ENCODE measurements around the gene LIMS2.

The LIMS2 gene

DNA sequence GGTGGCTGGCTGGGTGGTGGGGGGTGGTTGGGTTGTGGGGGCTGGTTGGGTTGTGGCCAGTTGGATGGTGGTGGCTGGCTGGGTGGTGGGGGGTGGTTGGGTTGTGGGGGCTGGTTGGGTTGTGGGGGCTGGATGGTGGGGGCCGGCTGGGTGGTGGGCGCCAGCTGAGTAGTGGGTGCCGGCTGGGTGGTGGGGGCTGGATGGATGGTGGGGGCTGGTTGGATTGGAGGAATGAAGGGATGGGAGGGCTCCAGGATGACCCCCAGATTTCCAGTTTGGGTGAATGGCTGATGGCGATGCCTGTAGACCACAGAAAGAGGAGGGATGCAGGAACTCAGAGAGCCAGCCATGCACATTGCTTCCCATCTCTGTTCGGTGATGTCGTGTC, 56.1 kb downstream of the LIMS2 start:
- no peak for DNase-seq

DNA sequence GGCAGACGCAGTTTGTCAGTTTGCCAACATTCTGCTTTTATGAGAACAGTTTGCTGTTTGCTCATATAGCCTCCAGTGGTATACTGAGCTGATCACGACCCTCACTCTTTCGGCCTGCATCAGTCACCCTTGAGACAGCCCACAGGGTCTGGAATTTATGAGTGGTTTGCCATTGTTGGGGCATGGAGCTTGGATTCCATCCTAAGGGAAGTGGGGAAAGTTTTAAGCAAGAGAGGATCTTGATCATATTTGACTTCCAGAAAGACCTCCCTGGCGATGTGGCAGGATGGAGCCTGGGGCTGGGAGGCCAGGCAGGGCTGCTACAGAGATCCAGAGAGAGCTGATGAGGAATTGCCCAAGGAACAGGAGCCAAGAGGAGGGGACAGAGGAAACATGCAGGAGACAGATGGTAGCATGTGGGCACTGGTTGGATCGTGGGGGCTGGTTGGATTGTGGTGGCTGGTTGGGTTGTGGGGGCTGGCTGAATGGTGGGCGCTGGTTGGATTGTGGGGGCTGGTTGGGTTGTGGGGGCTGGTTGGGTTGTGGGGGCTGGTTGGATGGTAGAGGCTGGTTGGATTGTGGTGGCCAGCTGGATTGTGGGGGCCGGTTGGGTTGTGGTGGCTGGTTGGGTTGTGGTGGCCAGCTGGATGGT, 56.7 kb downstream of the LIMS2 start:
- no peak for DNase-seq

DNA sequence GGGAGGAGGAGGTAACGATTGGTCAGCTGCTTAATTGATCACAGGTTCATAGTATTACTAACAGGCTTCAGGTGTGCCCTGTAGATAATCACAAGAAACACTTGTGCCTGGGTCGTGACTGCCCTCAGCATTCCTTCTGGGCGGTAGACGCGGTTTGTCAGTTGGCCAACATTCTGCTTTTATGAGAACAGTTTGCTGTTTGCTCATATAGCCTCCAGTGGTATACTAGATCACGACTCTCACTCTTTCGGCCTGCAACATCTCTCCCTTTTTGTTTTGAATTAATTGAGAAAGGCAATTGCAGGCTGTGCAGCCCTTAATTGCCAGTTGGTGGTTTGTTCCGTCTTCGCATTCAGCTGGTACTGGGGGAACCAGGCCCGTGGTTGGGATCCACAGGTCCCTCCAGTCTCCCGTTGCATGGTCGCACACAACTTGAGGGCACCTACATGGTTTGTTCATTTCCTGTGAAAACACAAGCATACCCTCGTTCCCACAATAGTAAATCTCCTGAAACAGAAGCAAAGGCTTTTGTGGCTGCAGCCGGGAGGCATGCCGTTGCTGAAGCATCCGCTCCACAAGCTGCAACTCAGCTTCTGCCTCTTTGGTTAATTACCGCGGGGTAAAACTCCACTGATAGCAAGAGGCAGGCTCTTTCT, 59.7 kb downstream of the LIMS2 start:
- no peak for DNase-seq

DNA sequence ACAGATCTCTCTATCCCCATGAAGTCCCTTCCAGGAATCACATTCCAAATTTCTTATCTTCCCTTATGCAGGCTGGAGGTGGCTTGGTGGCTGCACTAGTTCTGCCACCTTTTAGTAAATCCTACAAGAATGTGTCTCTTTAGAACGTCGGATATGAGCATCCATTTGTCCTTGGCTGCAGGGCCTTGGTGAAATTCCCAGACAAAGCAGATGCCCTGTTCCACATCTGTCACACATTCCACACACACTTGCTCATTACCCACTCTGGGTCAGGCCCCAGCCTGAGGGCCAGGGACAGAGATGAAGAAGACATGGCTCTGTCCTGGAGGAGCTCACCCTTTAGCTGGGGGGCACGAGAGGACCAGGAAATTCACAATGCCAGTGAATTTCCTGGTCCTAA, 60.6 kb downstream of the LIMS2 start:
- DNase-seq: no peak

DNA sequence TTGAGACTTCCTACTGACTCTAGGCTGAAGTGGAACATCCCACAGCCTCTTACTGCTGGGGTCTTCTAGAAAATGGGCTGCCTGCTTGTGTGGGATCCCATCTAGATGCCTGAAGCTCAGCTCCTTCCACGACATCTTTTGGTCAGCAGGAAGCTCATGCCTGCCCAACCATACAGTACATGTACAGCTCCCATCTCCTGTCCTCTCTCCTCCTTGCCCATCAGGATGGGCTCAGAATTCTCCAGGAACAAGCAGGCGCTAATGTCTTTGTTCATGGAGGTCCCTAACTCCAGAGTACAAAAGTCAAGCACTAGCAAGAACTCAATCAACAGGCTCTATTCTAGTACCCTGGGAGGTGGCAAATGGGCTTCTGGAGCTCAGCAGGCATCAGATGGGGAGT, 61.1 kb downstream of the LIMS2 start:
- DNase-seq: no peak

DNA sequence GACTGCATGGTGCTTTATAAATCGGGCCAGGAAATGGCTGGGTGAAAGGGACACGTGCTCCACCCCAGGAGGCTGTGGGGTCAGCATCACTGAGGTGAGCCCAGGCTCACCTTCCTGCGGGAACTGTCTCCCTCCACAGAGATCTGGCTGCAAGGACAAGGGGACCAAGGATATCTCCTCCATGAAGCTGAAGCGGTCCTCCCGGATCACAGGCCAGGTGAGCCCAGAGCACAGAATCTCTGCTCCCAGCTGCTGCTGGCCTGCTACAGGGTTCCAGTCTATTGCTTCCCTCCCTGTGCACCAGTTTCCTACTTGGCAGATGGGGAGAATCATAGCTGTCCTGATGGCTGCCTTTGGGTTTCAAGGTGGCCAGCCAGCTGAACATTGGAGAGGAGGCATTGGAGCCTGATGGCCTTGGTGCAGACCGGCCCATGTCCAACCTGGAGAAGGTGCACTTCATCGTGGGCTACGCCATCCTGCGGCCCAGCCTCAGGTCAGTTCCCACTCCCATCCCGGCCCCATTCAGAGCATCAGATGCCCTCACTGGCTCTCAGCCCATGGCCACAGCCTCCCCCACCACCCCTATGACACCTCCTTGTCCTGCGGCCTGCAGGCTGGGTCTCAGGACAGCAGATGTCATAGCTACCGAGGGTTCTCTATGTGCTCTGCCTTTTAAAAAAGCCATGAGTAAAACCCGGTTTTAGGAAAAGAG, 63.1 kb downstream of the LIMS2 start:
- DNase-seq: no peak

DNA sequence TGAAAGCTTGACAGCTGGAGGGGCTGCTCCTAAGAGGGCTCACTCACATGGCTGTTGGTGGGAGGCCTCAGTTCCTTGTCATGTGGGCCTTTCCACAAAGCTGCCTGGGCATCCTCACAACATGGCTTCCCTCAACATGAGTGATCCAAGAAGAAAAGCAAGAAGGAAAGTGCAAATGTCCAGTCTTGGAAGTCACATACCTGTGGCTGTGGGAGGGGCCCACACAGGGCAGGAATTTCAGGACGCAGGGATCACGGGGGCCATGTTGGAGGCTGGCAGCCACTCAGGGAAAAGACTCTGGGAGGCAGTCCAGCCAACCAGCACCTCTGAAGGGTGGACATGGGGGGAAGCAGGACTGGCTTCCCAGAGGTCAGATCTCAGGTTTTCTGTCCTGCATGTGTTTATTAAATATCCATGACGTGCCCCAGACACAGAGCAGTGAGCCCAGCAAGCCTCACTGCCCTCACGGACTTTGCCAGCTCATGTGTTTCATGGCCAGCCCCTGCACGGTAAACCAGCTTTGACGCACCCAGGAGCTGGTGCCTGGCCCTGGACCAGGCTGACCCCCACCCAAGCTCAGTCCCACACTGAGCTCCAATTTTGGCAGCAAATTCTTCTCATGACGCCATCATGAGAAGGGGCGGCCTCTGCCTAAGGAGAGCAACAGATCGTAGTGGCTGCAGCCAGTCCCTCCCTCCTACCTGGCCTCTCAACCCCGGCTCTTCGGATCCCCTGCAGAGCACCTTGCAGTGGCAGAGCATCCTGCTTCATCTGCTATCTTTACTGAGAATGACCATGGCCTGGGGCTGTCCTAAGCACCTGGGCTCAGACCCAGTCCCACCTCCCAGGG, 64.0 kb downstream of the LIMS2 start:
- no peak for DNase-seq

DNA sequence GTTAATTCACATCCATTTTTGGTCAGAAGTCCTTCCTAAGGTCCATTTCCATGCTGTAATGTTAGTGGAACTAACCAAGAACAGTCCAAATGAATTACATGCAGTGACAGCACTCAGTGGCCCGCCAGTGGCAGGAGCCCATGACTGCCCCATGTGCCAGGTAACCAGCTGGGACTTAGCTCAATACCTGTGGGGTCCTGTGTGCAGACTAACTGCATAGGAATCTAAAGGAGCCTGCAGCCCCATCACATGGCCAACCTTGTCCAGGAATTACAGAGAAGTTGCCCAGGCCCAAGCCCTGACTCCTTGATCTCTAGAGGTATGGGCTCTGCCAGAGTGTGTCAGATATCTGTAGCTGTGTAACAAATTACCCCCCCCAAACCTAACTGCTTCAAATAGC, 64.8 kb downstream of the LIMS2 start:
- no peak for DNase-seq

DNA sequence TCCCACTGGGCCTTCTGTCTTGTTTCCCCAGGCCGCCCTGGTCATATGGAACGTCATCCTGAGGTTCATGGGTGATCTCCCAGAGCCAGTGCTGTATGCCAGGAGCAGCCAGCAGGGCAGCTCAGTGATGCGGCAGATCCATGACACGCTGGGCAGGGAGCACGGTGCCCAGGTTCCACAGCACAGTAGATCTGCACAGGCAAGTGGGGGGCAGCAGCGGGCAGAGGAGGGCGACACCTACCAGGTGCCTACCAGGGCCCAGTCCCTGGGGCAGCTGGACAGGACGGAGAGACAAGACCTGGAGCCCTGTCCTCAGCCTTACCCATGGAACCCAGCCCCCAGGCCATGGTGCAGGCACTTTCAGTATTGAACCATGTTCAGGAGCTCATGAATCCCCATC, 65.5 kb downstream of the LIMS2 start:
- no peak for DNase-seq

DNA sequence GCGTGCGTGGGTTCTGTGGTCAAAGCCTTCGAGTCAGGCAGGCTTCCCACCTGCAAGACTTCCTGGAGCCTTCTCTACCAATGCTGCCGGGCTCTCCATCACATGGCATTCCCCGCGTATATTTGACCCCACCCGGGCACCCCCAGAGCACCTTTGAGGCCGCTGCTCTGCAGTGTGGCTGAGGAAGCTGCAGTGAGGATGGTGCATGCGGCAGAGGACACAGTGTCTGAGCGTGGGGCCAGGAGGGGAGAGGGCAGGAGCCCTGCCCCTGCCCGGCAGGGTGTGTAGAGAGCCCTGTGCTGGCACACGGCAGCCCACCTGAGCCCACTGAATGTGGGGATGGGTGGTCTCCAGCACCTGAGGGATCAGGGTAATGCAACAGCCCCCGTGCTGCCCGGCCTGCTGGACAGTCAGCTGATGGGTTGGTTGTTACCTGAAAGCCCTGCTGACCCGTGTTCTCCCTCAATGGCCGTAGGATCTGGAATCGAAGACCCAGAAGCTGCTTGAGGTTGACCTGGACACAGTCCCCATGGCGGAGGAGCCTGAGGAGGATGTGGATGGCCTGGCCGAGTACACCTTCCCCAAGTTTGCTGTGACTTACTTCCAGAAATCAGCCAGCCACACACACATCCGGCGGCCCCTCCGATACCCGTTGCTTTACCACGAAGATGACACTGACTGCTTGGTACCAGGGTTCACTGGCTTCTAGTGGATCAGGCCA, 66.1 kb downstream of the LIMS2 start:
- no peak for DNase-seq

DNA sequence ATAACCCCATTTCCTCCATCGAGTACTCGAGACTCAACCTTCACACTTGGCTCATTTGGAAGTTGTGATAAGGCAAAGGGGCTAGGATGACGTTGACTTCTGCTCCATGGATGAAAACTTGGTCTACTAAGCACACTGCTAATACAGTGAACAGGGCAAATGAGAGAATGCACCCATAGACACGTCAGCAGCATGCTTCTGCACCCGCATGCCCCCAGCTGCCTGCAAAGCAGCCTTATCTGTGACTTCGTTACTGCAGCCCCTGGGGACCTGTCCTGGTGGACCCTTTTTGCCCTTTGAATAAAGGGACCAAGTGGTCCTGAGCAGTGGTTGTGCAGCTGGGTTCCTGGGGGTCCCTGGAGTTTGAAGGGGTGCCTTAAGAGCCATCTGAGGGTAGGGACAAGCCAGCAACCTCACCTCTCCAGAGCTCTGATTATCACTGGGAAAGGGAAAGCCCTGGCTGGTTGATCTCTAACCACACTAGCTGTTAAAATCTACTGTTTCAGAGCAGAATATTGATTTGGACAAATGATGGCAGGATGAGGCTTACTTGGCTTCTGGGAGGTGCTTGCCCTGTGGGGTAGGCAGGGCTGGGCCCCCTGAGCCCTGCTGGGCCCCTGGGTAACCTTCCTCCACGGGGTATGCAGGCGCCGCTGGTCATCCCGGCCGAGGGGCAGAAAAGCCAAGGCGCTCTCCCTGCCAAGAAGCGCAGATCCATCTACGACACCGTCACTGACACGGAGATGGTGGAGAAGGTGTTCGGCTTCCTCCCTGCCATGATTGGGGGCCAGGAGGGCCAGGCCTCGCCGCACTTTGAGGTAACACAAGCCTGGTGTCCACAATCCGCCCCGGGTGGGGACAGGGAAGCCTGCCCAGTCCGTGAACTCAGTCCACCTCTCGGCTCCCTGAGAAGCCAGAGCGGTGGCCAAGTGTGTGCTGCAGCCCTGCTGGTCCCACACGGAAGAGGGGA, 67.0 kb downstream of the LIMS2 start:
- DNase-seq: no peak

DNA sequence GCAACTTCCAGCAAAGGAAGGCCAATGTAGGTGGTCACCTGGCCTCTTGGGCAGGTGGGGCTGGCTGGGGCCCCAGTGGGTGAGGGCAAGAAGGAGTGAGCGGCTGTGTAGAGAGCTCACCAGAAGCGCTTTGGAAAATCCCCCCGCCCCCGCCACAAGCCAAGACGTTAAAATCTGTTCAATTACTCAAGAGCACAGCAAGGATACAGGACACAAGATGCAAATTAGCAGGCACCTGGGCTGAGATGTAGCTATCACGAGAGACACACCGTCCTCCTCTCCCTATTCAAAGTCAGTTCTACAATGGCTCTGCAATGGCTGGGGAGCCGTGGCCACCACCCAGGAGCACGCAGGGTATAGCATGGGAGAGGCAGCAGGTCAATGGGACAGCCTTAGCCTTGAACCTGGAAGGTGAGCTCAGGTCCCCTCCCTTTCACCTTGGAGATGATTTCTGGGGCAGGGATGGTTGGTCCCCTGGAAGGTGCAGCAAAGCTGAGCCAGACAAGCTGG, 67.9 kb downstream of the LIMS2 start:
- DNase-seq: no peak

DNA sequence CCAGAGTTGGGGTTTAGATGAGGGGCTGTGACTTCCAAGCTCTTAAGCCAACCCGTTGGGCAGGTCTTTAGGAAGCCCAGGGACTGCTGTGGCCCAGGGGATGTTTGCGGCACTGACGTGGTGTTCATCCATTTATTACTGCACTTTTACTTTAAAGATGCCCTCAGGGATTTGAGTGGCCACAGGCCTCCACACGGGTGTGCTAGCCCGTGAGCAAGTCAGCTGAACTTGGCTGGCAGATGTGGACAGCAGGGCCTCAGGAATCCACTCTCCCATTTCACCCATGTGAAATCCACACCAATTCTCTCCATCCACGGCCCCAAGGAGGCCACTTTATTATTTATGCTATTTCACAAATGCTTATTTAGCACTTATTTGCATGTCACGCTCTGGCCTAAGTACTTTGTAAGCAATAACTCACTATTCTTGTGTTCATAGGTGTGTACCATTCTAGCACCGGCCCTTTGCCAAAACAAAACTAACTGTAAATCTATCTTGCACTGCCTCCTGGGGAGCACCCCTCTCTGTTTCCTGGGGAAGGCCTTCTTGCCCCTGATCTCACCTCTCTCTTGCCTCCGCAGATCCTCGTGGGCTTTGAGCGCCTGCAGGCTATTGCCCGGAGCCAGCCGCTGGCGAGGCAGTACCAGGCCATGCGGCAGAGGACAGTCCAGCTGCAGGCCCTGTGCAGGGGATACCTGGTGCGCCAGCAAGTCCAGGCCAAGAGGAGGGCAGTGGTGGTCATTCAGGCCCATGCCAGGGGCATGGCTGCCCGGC, 68.5 kb downstream of the LIMS2 start:
- no peak for DNase-seq

DNA sequence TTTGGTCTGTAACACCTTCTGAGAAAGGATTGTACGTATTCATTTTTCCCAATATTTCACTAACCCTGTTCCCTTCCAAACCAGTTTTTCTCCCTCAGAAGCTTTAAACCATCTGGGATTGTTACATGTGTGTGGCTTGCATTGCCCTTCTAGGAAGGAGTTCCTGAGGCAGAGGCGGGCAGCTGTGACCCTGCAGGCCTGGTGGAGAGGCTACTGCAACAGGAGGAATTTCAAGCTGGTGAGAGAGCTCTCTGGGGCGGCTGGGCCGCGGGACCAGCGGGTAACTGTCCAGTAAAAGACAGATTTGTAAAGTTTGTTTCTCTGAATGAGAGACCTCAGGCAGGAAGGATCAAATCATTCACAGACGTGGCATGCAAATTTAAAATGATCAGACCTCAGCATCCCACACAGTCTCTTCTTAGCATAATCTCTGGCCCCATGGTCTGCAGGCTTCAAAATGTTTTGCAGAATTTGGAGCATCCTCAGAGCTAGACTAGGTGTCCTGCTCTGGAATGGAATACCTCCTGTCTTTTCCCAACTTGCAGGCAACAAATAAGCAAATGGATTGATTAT, 69.6 kb downstream of the LIMS2 start:
- DNase-seq: no peak

DNA sequence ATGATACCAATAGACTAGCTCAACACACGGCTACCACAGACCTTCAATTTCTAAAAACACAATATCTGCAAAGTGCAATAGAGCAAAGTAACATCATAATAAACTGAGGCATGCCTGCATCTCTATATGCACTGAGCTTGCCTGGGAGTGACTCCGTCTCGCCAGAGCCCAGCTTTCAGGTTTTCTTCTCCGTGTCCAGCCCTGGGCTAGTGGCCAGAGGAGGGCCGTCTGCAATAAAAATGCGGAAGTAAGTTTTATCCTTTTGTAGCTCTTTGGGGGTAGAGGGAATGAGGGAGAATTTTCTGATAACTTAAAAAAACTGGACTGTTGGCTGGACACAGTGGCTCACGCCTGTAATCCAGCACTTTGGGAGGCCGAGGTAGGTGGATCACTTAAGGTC, 70.3 kb downstream of the LIMS2 start:
- DNase-seq: no peak

DNA sequence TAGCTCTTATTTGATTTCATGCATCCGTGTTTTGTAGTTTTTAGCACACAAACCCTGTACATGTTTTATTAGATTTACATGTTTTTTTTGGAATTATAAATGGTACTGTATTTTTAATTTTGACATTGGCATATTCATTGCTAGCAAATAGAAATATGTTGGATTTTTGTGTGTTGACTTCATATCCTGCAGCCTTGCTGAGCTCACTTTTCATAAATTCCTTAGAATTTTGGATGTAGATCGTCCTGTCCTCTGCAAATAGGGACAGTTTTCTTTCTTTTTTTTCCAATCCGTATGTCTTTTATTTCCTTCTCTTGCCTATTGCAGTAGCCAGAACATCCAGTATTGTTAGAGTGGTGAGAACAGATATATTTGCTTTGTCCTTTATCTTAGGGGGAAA, 76.1 kb downstream of the LIMS2 start:
- no peak for DNase-seq

DNA sequence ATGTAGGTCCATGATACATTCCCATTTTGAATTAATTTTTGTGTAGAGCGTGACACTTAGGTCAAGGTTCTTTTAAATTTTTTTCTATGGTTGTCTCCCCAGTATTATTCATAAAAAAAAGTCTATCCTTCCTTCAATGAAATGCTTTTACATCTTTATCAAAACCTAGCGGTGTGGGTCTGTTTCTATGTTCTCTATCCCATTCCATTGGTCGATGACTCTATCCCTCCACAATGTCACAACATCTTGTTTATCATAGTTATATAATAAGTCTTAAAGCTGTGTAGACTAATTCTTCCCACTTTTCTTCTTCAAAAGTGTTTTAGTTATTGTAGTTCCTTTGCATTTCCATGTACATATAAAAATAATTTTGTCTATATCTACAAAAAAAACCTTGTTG, 76.6 kb downstream of the LIMS2 start:
- no peak for DNase-seq

DNA sequence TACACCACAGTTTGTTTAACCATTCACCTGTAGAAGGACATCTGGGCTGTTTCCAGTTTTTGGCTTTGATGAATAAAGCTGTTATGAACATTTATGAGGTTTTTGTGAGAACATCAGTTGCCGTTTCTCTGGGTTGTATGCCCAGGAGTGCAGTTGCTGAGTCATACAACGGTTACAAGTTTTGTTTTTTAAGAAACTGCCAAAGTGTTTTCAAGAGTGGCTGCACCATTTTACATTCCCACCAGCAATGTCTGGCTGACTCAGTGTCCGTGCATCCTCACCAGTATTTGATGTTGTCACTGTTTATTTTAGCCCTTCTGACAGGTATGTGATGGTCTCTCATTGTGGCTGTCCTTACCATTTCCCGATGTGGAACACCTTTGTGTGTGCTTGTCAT, 77.3 kb downstream of the LIMS2 start:
- DNase-seq: no peak

DNA sequence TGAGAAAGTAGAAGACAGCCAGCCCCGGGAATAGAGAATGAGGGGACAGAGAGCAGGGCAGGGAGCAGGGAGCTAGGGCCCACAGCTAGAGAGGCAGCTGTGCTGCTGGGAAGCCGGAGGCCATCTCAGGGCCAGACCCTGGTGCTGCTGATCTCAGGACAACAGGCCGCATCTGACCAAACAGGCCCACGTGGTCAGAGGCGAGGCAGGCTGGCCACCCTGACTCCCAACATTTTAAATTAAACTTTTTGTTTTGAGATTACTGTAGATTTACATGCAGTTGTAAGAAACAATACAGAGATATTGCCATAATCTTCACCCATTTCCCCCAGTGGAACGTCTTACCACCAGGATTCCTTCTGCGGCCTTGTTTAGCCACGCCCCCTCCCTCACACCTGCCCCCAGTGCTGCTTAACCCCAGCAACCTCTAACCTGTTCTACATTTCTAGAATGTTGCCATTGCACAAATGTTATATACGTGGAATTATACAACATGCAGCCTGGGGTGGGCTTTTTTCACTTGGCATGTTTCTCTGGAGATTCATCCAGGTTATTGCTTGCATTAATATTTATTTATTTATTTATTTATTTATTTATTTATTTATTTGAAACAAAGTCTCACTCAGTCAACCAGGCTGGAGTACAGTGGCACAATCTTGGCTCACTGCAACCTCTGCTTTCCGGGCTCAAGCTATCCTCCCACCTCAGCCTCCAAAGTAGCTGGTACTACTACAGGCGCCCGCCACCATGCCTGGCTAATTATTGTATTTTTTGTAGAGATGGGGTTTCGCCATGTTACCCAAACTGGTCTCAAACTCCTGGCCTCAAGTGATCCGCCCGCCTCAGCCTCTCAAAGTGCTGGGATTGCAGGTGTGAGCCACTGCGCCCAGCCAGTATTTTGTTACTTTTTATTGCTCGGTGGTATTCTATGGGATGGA, 78.0 kb downstream of the LIMS2 start:
- no peak for DNase-seq

Measured in DMS79 (cell line).